HFFc6 (cell line): ENCODE results near the gene GHR. TPM values are rescaled to one million over a fixed set of nuclear protein-coding genes. Genes with fewer than 3 reads are reported as not detected.

Experiments
- DNase-seq: peaks from one replicate; pipeline ENCODE4 v3.0.0-alpha.2; 2018
- H3K27ac Mint-ChIP-seq: 2 replicates; pipeline ENCODE4 v1.8.0; 2020; ENCODE audit warnings: mild to moderate bottlenecking, mixed read lengths
- H3K27me3 Mint-ChIP-seq: 2 replicates; pipeline ENCODE4 v1.8.0; 2021; ENCODE audit warnings: mild to moderate bottlenecking, moderate library complexity, mixed read lengths; ENCODE audit not compliant: insufficient read depth
- H3K36me3 Mint-ChIP-seq: 2 replicates; pipeline ENCODE4 v1.8.0; 2021; ENCODE audit warnings: low read depth, mixed read lengths
- H3K4me1 Mint-ChIP-seq: 2 replicates; pipeline ENCODE4 v1.8.0; 2020; ENCODE audit warnings: low read depth, mixed read lengths
- H3K4me3 Mint-ChIP-seq: 2 replicates; pipeline ENCODE4 v1.8.0; 2020; ENCODE audit warnings: mild to moderate bottlenecking, moderate library complexity, mixed read lengths
- H3K9me3 Mint-ChIP-seq: 2 replicates; pipeline ENCODE4 v1.8.0; 2020; ENCODE audit warnings: mild to moderate bottlenecking, mixed read lengths
- total RNA-seq, 6 experiments: library from RNA; stranded (reverse); fragmentation: NEBNext Ultra II Directional; extraction: Animal tissue kit (Norgen Biotek cat#: 25700); gene quantifications; 2 replicates in 1 of 6; 3 replicates in 5 of 6; pipeline ENCODE4 v1.2.3, GENCODE V29; 2021
- TF ChIP-seq, protein P1 (sequence below): fragments of 200-600 bp; sonication (generic); IDR thresholded peaks from 2 replicates; pipeline ENCODE4 v1.5.0; 2021; ENCODE audit warnings: antibody characterized with exemption, mild to moderate bottlenecking

The GHR gene
- total RNA-seq, 6 experiments from 2014 or later, result 1.3 to 2.1 (median 1.6) TPM

DNA sequence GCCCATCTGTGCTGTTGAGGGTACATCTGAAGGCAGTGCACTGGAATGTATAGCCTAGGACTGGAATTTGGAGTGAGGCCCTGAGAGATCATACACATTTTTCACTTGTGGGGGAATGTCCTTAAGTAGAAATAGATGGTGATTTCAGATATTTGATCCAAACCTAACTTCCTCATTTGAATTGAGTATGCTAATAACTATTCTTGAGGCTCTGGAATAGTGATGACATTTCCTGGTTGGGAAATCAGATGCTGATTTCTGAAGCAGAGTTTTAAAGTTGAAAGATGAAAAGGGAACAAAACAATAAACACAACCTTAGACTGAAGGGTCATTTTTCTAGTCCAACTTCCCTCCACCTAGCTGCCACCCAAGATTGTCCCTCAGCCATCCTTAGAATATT is 170.4 kb downstream of the GHR start:
- no peaks in the 10 kb centered on the region for H3K27me3 Mint-ChIP-seq
- peaks cover 4% of the 10 kb centered on the region; the same call in 1 of the 2 replicates for H3K9me3 Mint-ChIP-seq
- DNase-seq, result no peak
- no peaks in the 10 kb centered on the region for H3K4me1 Mint-ChIP-seq
- TF ChIP-seq, protein P1, sequence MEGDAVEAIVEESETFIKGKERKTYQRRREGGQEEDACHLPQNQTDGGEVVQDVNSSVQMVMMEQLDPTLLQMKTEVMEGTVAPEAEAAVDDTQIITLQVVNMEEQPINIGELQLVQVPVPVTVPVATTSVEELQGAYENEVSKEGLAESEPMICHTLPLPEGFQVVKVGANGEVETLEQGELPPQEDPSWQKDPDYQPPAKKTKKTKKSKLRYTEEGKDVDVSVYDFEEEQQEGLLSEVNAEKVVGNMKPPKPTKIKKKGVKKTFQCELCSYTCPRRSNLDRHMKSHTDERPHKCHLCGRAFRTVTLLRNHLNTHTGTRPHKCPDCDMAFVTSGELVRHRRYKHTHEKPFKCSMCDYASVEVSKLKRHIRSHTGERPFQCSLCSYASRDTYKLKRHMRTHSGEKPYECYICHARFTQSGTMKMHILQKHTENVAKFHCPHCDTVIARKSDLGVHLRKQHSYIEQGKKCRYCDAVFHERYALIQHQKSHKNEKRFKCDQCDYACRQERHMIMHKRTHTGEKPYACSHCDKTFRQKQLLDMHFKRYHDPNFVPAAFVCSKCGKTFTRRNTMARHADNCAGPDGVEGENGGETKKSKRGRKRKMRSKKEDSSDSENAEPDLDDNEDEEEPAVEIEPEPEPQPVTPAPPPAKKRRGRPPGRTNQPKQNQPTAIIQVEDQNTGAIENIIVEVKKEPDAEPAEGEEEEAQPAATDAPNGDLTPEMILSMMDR, result no peak
- no peak overlapping the region for H3K27ac Mint-ChIP-seq
- H3K36me3 Mint-ChIP-seq, result no peaks in the 10 kb centered on the region
- no peak overlapping the region for H3K4me3 Mint-ChIP-seq

DNA sequence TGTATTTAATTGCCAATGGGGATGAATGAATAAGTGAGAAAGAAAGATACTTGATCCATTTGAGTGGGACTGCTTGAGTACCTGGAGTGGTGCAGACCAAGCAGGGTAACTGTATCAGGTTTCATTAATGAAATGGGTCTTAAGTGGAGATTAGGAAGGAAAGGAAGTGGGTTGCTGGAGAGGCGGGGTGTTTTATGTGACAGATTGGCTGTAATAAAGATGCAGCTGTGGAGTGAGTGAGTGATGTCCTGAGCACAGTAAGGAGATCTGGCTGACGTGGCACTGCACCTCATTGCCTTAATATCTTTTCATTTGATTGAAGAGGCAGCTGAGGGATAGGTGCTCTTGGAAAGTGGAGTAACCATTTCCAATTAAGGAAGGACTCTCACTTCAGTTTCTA is 172.4 kb downstream of the GHR start:
- peaks cover 4% of the 10 kb centered on the region for H3K9me3 Mint-ChIP-seq
- H3K27me3 Mint-ChIP-seq, result no peaks in the 10 kb centered on the region
- H3K4me3 Mint-ChIP-seq, result no peak overlapping the region
- no peak overlapping the region for H3K27ac Mint-ChIP-seq
- TF ChIP-seq, protein P1, result no peak
- H3K36me3 Mint-ChIP-seq, result no peaks in the 10 kb centered on the region
- no peaks in the 10 kb centered on the region for H3K4me1 Mint-ChIP-seq
- no peak for DNase-seq

DNA sequence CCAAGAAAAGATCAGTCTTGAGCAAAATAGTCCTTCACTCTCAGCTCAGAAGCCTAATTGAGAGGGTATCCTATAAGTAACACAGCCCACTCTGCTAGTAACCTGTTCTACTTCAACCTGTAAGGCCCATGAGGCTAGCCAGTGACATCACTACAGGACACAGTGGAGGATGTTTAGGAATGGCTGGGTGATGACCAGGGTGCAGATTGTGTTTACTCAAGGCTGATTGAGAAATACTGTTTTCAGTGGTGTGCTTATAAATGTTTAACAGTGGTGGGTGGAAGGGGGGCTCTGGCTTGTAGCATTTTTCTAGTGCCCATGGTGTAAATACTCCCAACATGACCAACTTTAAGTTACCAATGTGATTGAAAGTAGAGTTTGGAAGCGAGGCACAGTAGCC is 173.6 kb downstream of the GHR start:
- Mint-ChIP-seq H3K27me3 (no peaks in the 10 kb centered on the region), H3K36me3 (no peaks in the 10 kb centered on the region), H3K4me1 (no peaks in the 10 kb centered on the region), H3K27ac (no peak overlapping the region), H3K9me3 (peaks cover 4% of the 10 kb centered on the region), H3K4me3 (no peak overlapping the region)
- TF ChIP-seq, protein P1, result no peak
- no peak for DNase-seq

DNA sequence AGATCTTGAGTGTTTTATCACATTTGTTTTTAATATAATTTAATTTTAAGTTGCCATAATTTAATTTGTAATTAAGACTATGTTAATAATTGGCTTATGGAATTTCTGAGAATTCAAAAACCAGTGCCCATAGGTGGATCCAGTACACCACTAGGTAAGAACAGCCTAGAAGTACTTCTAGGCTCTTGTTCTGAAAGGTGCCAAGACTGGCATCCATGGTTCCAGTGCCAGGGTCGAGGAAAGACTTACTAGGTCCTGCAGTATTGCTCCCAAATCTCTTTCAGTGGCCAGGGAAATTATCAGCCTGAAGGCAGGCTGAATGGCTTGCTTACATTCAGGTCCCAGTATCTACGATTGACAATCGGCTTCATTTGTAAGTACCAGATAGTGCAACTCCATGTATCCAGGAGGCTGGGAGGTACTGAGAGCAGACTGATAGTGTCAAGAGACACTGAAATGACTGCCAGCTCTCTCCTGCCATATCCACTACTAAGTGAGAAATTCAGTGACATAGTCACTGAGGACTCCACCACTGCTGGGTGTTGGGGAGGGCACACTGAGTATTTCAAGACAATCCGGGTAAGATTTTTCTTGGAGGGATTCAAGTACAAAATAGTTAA is 174.2 kb downstream of the GHR start:
- DNase-seq, result no peak
- no peaks in the 10 kb centered on the region for H3K4me1 Mint-ChIP-seq
- TF ChIP-seq, protein P1, result no peak
- H3K36me3 Mint-ChIP-seq, result no peaks in the 10 kb centered on the region
- no peak overlapping the region for H3K27ac Mint-ChIP-seq
- H3K27me3 Mint-ChIP-seq, result no peaks in the 10 kb centered on the region
- H3K9me3 Mint-ChIP-seq, result peaks cover 4% of the 10 kb centered on the region
- no peak overlapping the region for H3K4me3 Mint-ChIP-seq

DNA sequence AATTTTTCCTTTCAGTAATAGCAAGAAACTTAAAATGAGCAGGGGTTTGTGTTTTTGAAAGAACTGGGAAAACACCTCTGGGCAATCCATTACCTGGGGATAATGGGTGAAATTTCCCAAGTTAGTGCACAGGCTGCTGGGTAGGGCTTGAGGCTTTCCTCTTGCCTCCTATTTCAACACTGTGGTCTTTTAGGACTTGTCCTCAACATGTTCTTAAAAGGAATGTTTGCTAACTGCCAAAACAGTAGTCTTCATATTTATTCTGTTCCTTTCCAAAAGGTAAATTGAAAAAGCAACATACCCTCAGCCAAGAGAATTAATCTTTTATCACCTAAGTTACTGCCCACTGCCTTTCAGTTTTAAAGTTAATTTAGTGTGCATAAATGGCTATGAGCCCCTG is 175.1 kb downstream of the GHR start:
- TF ChIP-seq, protein P1, result no peak
- H3K9me3 Mint-ChIP-seq, result peaks cover 4% of the 10 kb centered on the region
- H3K36me3 Mint-ChIP-seq, result no peaks in the 10 kb centered on the region
- no peak overlapping the region for H3K4me3 Mint-ChIP-seq
- H3K27me3 Mint-ChIP-seq, result no peaks in the 10 kb centered on the region
- H3K4me1 Mint-ChIP-seq, result no peaks in the 10 kb centered on the region
- no peak overlapping the region for H3K27ac Mint-ChIP-seq
- DNase-seq, result no peak

DNA sequence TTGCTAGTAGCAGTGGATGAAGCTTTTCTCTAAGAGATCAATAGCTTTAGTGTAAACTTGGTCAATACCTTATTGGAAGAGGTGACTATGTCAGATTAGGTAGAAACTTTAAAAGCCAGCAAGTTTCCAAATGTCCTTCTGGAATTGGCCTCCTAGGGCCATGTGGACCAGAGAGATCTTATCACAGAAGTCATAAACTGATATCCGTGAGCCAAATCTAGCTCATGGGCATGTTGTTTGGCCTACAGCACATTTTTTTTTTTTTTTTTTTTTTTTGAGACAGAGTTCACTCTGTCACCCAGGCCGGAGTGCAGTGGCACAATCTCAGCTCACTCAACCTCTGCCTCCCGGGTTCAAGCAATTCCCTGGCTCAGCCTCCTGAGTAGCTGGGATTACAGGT is 175.9 kb downstream of the GHR start:
- TF ChIP-seq, protein P1, result no peak
- H3K4me1 Mint-ChIP-seq, result no peaks in the 10 kb centered on the region
- no peak overlapping the region for H3K27ac Mint-ChIP-seq
- peaks cover 4% of the 10 kb centered on the region for H3K9me3 Mint-ChIP-seq
- H3K4me3 Mint-ChIP-seq, result no peak overlapping the region
- DNase-seq, result no peak
- H3K36me3 Mint-ChIP-seq, result no peaks in the 10 kb centered on the region
- H3K27me3 Mint-ChIP-seq, result no peaks in the 10 kb centered on the region
